Muscle layer of duodenum (tissue), 2 donors: Measurements from ENCODE around the gene TXN.
"Not testable (repeated sequence)": the region's sequence is repeated elsewhere in the genome, so short reads cannot be mapped to it uniquely, and the experiment has no call there.

Experiments used
- H3K27ac ChIP-seq: one replicate; pipeline ENCODE4 v1.7.0; 2013; ENCODE audit warnings: mild to moderate bottlenecking, low read length
- H3K27me3 ChIP-seq: one replicate; pipeline ENCODE4 v1.7.0; 2013; ENCODE audit warnings: low read depth, mild to moderate bottlenecking, control low read depth, low read length
- H3K36me3 ChIP-seq, 2 donors: one replicate each; pipeline ENCODE4 v1.7.0; 2013; ENCODE audit warnings: low read length in 2 of 2, control low read depth in 1 of 2, mild to moderate bottlenecking in 1 of 2; ENCODE audit not compliant: insufficient read depth in 2 of 2, control insufficient read depth in 1 of 2
- H3K4me1 ChIP-seq, 2 donors: one replicate each; pipeline ENCODE4 v1.7.0; 2013; ENCODE audit warnings: low read length in 2 of 2, mild to moderate bottlenecking in 2 of 2, control low read depth in 1 of 2, moderate library complexity in 1 of 2; ENCODE audit not compliant: insufficient read depth in 2 of 2, control insufficient read depth in 1 of 2
- H3K4me3 ChIP-seq, 2 donors: one replicate each; pipeline ENCODE4 v1.7.0; 2013; ENCODE audit warnings: low read length in 2 of 2, low read depth in 1 of 2, mild to moderate bottlenecking in 1 of 2
- H3K9me3 ChIP-seq, 2 donors: one replicate each; pipeline ENCODE4 v1.7.0; 2013; ENCODE audit warnings: low read length in 2 of 2, control low read depth in 1 of 2, mild to moderate bottlenecking in 1 of 2; ENCODE audit not compliant: control insufficient read depth in 1 of 2
- donor health status: healthy.

Gene TXN

GRCh38 chr9:110206389-110206788 lies 49.9 kb downstream of the TXN start:
- Histone ChIP-seq H3K4me3 (peak overlapping the region in 1 of 2 donors; percentile 31), H3K9me3 (peaks cover 0 to 2% of the 10 kb centered on the region in 2 donors)

GRCh38 chr9:110205612-110206011 lies 50.7 kb downstream of the TXN start:
- H3K27me3 ChIP-seq, H3K9me3 ChIP-seq, H3K4me1 ChIP-seq, H3K36me3 ChIP-seq: not testable (repeated sequence)
- H3K27ac ChIP-seq = peak overlapping the region; percentile 61
- H3K4me3 ChIP-seq = peak overlapping the region in 1 of 2 donors; percentile 24

More at GRCh38 chr9:110206389-110206788, 49.9 kb downstream of the TXN start:
- no peaks in the 10 kb centered on the region for H3K27me3 ChIP-seq
- no peaks in the 10 kb centered on the region for H3K4me1 ChIP-seq
- H3K36me3 ChIP-seq = no peaks in the 10 kb centered on the region
- peak overlapping the region; percentile 76 for H3K27ac ChIP-seq

- Histone ChIP-seq H3K36me3 (no peaks in the 10 kb centered on the region), H3K4me1 (peaks cover 0 to 10% of the 10 kb centered on the region in 2 donors), H3K27me3 (no peaks in the 10 kb centered on the region), H3K9me3 (no peaks in the 10 kb centered on the region), H3K4me3 (no peak overlapping the region), H3K27ac (peak overlapping the region; percentile 33)
Observed at GRCh38 chr9:110202232-110202631, 54.1 kb downstream of the TXN start.

GRCh38 chr9:110199643-110200042 lies 56.7 kb downstream of the TXN start:
- Histone ChIP-seq H3K36me3 (no peaks in the 10 kb centered on the region), H3K4me1 (peaks cover 0 to 10% of the 10 kb centered on the region in 2 donors), H3K4me3 (no peak overlapping the region), H3K9me3 (no peaks in the 10 kb centered on the region), H3K27me3 (no peaks in the 10 kb centered on the region), H3K27ac (peak overlapping the region; percentile 20)

GRCh38 chr9:110198357-110198756 lies 58.0 kb downstream of the TXN start:
- peaks cover 0 to 10% of the 10 kb centered on the region in 2 donors for H3K4me1 ChIP-seq
- peak overlapping the region; percentile 35 for H3K27ac ChIP-seq
- H3K4me3 ChIP-seq = no peak overlapping the region

GRCh38 chr9:110197330-110198187 lies 58.7 kb downstream of the TXN start:
- H3K36me3 ChIP-seq = no peaks in the 10 kb centered on the region
- no peaks in the 10 kb centered on the region for H3K9me3 ChIP-seq
- H3K27me3 ChIP-seq = no peaks in the 10 kb centered on the region
- no peak overlapping the region for H3K4me3 ChIP-seq
- H3K4me1 ChIP-seq = peaks cover 0 to 10% of the 10 kb centered on the region in 2 donors
- H3K27ac ChIP-seq = peak overlapping the region; percentile 35

More at GRCh38 chr9:110198357-110198756, 58.0 kb downstream of the TXN start:
- Histone ChIP-seq H3K36me3 (no peaks in the 10 kb centered on the region), H3K27me3 (no peaks in the 10 kb centered on the region), H3K9me3 (no peaks in the 10 kb centered on the region)

GRCh38 chr9:110196084-110196499 lies 60.2 kb downstream of the TXN start:
- H3K36me3 ChIP-seq, H3K4me3 ChIP-seq, H3K27ac ChIP-seq, H3K9me3 ChIP-seq, H3K27me3 ChIP-seq: not testable (repeated sequence)
- peaks cover 0 to 14% of the 10 kb centered on the region in 2 donors for H3K4me1 ChIP-seq
